Cardiac fibroblast (primary cell): ENCODE measurements around the gene DHX30.

ENCODE experiments used
- DNase-seq, 2 donors: peaks; one replicate each; pipeline versions ENCODE4 v3.0.0 to v3.0.0-alpha.2; 2010; ENCODE audit warnings: low read depth in 2 of 2
- H3K4me3 ChIP-seq, 2 donors: replicated peaks in 1 of 2; 1 replicate in 1 of 2; 2 replicates in 1 of 2; pipeline ENCODE4 v1.5.1; 2011; ENCODE audit warnings: low read depth in 2 of 2, low read length in 2 of 2, mild to moderate bottlenecking in 2 of 2, moderate library complexity in 1 of 2
- TF ChIP-seq, protein P1 (sequence below): IDR thresholded peaks from one replicate; pipeline ENCODE4 v1.5.1; 2011; ENCODE audit warnings: low read depth, mild to moderate bottlenecking, low read length, inconsistent platforms

DHX30 gene

GRCh38 chr3:47854267-47854666 lies 51.3 kb downstream of the DHX30 start:
- H3K4me3 ChIP-seq, result no peak overlapping the region
- no peak for DNase-seq
- TF ChIP-seq, protein P1, sequence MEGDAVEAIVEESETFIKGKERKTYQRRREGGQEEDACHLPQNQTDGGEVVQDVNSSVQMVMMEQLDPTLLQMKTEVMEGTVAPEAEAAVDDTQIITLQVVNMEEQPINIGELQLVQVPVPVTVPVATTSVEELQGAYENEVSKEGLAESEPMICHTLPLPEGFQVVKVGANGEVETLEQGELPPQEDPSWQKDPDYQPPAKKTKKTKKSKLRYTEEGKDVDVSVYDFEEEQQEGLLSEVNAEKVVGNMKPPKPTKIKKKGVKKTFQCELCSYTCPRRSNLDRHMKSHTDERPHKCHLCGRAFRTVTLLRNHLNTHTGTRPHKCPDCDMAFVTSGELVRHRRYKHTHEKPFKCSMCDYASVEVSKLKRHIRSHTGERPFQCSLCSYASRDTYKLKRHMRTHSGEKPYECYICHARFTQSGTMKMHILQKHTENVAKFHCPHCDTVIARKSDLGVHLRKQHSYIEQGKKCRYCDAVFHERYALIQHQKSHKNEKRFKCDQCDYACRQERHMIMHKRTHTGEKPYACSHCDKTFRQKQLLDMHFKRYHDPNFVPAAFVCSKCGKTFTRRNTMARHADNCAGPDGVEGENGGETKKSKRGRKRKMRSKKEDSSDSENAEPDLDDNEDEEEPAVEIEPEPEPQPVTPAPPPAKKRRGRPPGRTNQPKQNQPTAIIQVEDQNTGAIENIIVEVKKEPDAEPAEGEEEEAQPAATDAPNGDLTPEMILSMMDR, result no peak

- TF ChIP-seq, protein P1, result no peak
- no peak overlapping the region for H3K4me3 ChIP-seq
- DNase-seq, result no peak
These were observed 52.0 kb downstream of the DHX30 start for GRCh38 chr3:47854720-47855455.

DNA sequence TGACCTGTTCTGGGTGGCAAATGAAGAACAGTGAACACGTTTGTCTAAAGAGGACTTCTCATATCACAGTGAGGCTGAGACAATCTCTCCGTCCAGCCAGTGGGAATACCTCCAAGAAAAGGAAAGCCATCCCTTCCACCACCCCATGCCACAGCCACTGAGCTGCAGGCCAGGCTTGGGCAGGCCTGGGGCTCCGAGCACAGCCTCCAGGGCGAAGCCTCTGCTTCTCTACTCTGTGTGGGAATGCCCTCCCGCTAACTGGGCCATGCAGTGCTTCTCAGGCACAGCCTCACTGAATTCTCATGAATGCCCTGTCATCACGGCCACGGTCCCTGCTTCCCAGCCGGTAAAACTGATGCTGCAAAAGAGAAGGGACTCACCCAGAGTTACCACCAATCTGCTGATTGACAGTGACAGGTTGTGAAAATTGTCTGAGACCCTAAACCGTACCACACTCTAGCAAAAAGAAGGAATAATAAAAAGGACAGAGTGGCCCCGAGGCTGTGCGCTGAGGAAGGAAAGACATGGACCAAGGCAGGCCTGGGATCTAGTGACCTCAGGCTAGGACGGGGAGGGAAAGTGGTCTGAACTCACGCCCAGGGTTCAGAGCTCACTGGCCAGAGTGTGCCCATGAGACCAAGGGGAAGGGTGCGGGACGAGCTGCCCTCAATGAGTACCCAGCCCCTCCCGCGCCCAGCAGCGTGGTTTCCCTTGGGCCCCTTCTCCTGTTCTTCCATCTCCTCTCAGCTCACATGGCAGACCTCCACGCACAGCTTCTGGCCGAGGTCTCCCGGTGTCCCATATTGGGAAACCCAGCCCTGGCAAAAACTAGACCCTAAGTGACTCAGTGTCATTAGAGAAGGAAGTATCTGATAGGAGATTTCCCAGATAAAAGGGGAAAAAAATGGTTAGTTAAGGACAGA lies 52.8 kb downstream of the DHX30 start:
- no peak for DNase-seq
- H3K4me3 ChIP-seq, result no peak overlapping the region
- TF ChIP-seq, protein P1, result no peak

DNA sequence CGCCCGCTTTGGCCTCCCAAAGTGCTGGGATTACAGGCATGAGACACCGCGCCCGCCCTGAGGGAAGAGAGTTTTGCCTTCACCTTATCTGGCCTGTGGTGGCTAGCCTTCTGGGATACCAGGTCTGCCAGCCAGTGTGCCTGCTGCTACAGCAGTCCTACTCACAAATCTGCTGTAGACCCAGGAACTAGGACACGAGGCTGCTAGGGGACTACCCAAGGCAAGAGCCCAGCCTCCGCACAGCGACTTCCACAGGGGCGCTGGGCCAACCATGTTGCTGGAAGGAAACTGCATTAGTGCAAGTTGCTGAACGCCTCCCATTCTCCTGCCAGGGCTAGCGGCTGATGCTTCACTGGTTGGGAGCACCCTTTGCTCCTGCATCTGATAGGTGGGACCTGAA lies 53.7 kb downstream of the DHX30 start:
- no peak for DNase-seq
- no peak overlapping the region for H3K4me3 ChIP-seq
- TF ChIP-seq, protein P1, result no peak

GRCh38 chr3:47857151-47857550 lies 54.2 kb downstream of the DHX30 start:
- DNase-seq, result no peak
- H3K4me3 ChIP-seq, result no peak overlapping the region
- TF ChIP-seq, protein P1, result no peak

- TF ChIP-seq, protein P1, result no peak
- DNase-seq, result no peak
These were observed 57.1 kb downstream of the DHX30 start for GRCh38 chr3:47859956-47860605.

More at GRCh38 chr3:47859956-47860605, 57.1 kb downstream of the DHX30 start:
- H3K4me3 ChIP-seq, result no peak overlapping the region
